ENCODE results near the gene CEP57. TPM values are rescaled to one million over a fixed set of nuclear protein-coding genes. Genes with fewer than 3 reads are reported as not detected.
A peak's percentile ranks its signal among the peaks of the same experiment; 100 is the strongest.

Gene CEP57
- total and polyA plus RNA-seq, 2 of the 4 experiments (the other 2 are of a cell fraction): 14.5 to 30.5 TPM

GRCh38 chr11:95829580-95830259 lies 39.4 kb downstream of the CEP57 start:
- Histone ChIP-seq H4K8ac (ENCODE audit: low read depth in 2 of 2, low read length in 2 of 2) (peak overlapping the region in 1 of 2 experiments; percentile 46; a peak in 1 of 4 replicates), H2BK120ac (ENCODE audit: low read depth, low read length) (no peak overlapping the region), H2AK9ac (replicated peaks; ENCODE audit: low read depth, low read length, poor library complexity) (no peak overlapping the region), H3K9me3 (ENCODE audit: control insufficient read depth, insufficient read depth, low read length) (no peaks in the 10 kb centered on the region), H4K20me1 (ENCODE audit: insufficient read depth, low read length) (peaks cover 3% of the 10 kb centered on the region; the same call in 1 of the 2 replicates), H3K18ac (ENCODE audit: low read depth, low read length) (no peak overlapping the region; the same call in 1 of the 2 replicates), H3K23ac (ENCODE audit: low read depth, low read length) (no peak overlapping the region), H4K5ac (ENCODE audit: low read depth, low read length) (peak overlapping the region; percentile 26; the same call in 1 of the 2 replicates), H3K4ac (ENCODE audit: low read depth, low read length) (no peak overlapping the region), H2AK5ac (ENCODE audit: low read depth, low read length) (no peak overlapping the region), H2BK15ac (ENCODE audit: low read depth, low read length) (no peak overlapping the region), H3K27me3 (ENCODE audit: control insufficient read depth, insufficient read depth, low read length) (no peaks in the 10 kb centered on the region), H3K9ac (ENCODE audit: low read depth, low read length) (no peak overlapping the region), H3K56ac (ENCODE audit: extremely low read depth, insufficient read depth, low read length) (no peak overlapping the region), H2BK5ac (ENCODE audit: low read depth, low read length, poor library complexity, severe bottlenecking) (peak overlapping the region; percentile 59), H3K27ac (ENCODE audit: insufficient read depth, low read length) (no peak overlapping the region), H2BK20ac (ENCODE audit: low read depth, low read length) (peak overlapping the region; percentile 15; the same call in 1 of the 2 replicates), H3K4me2 (ENCODE audit: low read depth, low read length) (no peak overlapping the region), H4K91ac (ENCODE audit: insufficient read depth, low read depth, low read length) (no peak overlapping the region), H2AFZ (replicated peaks; ENCODE audit: low read length, poor library complexity) (no peak overlapping the region), H3K14ac (replicated peaks; ENCODE audit: low read depth, low read length) (no peak overlapping the region; the same call in 1 of the 2 replicates), H3K79me1 (ENCODE audit: low read depth in 1 of 2, low read length in 2 of 2) (peaks cover 0 to 7% of the 10 kb centered on the region in 2 experiments; a peak in 2 of 4 replicates), H3K36me3 (ENCODE audit: control insufficient read depth, insufficient read depth, low read length) (peaks cover 8% of the 10 kb centered on the region), H3K4me1 (ENCODE audit: control insufficient read depth, insufficient read depth, low read length) (peaks cover 13% of the 10 kb centered on the region; the same call in 1 of the 2 replicates), H3K4me3 (ENCODE audit: insufficient read depth, low read depth, low read length) (no peak overlapping the region), H3K9me1 (ENCODE audit: insufficient read depth, low read length) (peaks cover 6% of the 10 kb centered on the region)
- intact Hi-C loops (cut with micrococcal nuclease): loop anchor here (5.0 kb wide), 1 partner anchor 408 kb away; no protein-coding TSS in a partner anchor
- ChIA-PET CTCF (interaction anchor here (0.6 kb wide), 1 partner anchor 30 kb away, joined by 4 read pairs; no protein-coding TSS in a partner anchor), POLR2A (ENCODE audit: unreplicated experiment) (no interaction called here)
- WGBS, 2 experiments (ENCODE audit: extremely low coverage in 2 of 2, insufficient read length in 1 of 2): no CpG with 5 or more reads among the region's 1 CpG
- in situ Hi-C loops (cut with MboI; ENCODE audit: low sequenced_read_pairs): no loop called here
- peak; percentile 87 for DNase-seq
- no TSS peak for BruUV-seq (replicated peaks)
- dilution Hi-C loops (cut with HindIII; ENCODE audit: low sequenced_read_pairs, unreplicated experiment): no loop called here
- peak; percentile 59 for ATAC-seq (ENCODE audit: low read depth)
- TF ChIP-seq FOS (IDR thresholded peaks at IDR 0.05; ENCODE audit: low read depth, low read length) (no peak), SMC3 (IDR thresholded peaks at IDR 0.05; ENCODE audit: low read depth, low read length) (no peak), CTCF (conservative IDR thresholded peaks at IDR 0.05; ENCODE audit: low read depth, low read length) (no peak), MXI1 (IDR thresholded peaks at IDR 0.05; ENCODE audit: borderline replicate concordance, low read depth, low read length) (no peak), CHD1 (IDR thresholded peaks at IDR 0.05; ENCODE audit: low read depth, low read length) (no peak), NFE2L2 (IDR thresholded peaks at IDR 0.05; ENCODE audit: low read depth, low read length) (no peak), MAZ (IDR thresholded peaks at IDR 0.05; ENCODE audit: borderline replicate concordance, low read depth, low read length) (no peak), CEBPB (IDR thresholded peaks at IDR 0.05; ENCODE audit: low read depth, low read length) (no peak), ELK1 (IDR thresholded peaks at IDR 0.05; ENCODE audit: borderline replicate concordance, low read depth, low read length) (no peak), POLR2A (IDR thresholded peaks at IDR 0.05; ENCODE audit: low read depth, low read length) (no peak), MAFK (IDR thresholded peaks at IDR 0.05; ENCODE audit: low read depth, low read length) (no peak), RFX5 (IDR thresholded peaks at IDR 0.05; ENCODE audit: low read depth, low read length) (no peak), BHLHE40 (IDR thresholded peaks at IDR 0.05; ENCODE audit: low read depth, low read length) (no peak), RCOR1 (IDR thresholded peaks at IDR 0.05; ENCODE audit: insufficient replicate concordance, low read length) (no peak), RAD21 (IDR thresholded peaks at IDR 0.05; ENCODE audit: low read length) (no peak)

All from IMR-90 (cell line).